Activated naive CD4-positive, alpha-beta T cell treated with anti-CD3 and anti-CD28 coated beads, Interleukin-2, amount 10 ng/mL, durations not matched to agents 7 days and 5 days (primary cell): Measurements from ENCODE around the gene ST7.

ENCODE experiments used
- CTCF ChIA-PET: fragments of 350-600 bp; sonication (Branson Sonifier 250); formaldehyde crosslinking; loops from one replicate; lab custom pipeline; 2021; ENCODE audit warnings: antibody characterized with exemption; lab: Charles Lee
- DNase-seq: peaks from one replicate; pipeline ENCODE4 v3.0.0-alpha.2; 2020
- H3K27ac Mint-ChIP-seq: one replicate; pipeline ENCODE4 v1.8.0; 2021; ENCODE audit warnings: mild to moderate bottlenecking, moderate library complexity, mixed read lengths
- H3K27me3 Mint-ChIP-seq: one replicate; pipeline ENCODE4 v1.8.0; 2021; ENCODE audit warnings: mild to moderate bottlenecking, mixed read lengths
- H3K36me3 Mint-ChIP-seq: one replicate; pipeline ENCODE4 v1.8.0; 2021; ENCODE audit warnings: mixed read lengths
- H3K4me1 Mint-ChIP-seq: one replicate; pipeline ENCODE4 v1.8.0; 2021; ENCODE audit warnings: mixed read lengths
- H3K4me3 Mint-ChIP-seq: one replicate; pipeline ENCODE4 v1.8.0; 2021; ENCODE audit warnings: mild to moderate bottlenecking, moderate library complexity, mixed read lengths
- H3K9me3 Mint-ChIP-seq: one replicate; pipeline ENCODE4 v1.8.0; 2021; ENCODE audit warnings: mixed read lengths

ST7 gene

GRCh38 chr7:117192108-117192507 lies 238.8 kb downstream of the ST7 start:
- Mint-ChIP-seq H3K9me3 (no peaks in the 10 kb centered on the region), H3K36me3 (no peaks in the 10 kb centered on the region), H3K4me1 (peaks cover 4% of the 10 kb centered on the region), H3K27ac (no peak overlapping the region), H3K4me3 (no peak overlapping the region), H3K27me3 (no peaks in the 10 kb centered on the region)
- CTCF ChIA-PET, result no interaction called here
- no peak for DNase-seq

- Mint-ChIP-seq H3K27ac (no peak overlapping the region), H3K9me3 (no peaks in the 10 kb centered on the region), H3K36me3 (no peaks in the 10 kb centered on the region), H3K4me1 (no peaks in the 10 kb centered on the region), H3K27me3 (no peaks in the 10 kb centered on the region), H3K4me3 (no peak overlapping the region)
- no peak for DNase-seq
- CTCF ChIA-PET, result no interaction called here
These were observed 240.3 kb downstream of the ST7 start for GRCh38 chr7:117193564-117193963.

GRCh38 chr7:117194445-117194844 lies 241.1 kb downstream of the ST7 start:
- no peaks in the 10 kb centered on the region for H3K9me3 Mint-ChIP-seq
- H3K4me1 Mint-ChIP-seq, result no peaks in the 10 kb centered on the region
- no peak overlapping the region for H3K27ac Mint-ChIP-seq
- no peaks in the 10 kb centered on the region for H3K36me3 Mint-ChIP-seq
- no peak overlapping the region for H3K4me3 Mint-ChIP-seq
- DNase-seq, result no peak
- CTCF ChIA-PET, result no interaction called here
- H3K27me3 Mint-ChIP-seq, result no peaks in the 10 kb centered on the region

GRCh38 chr7:117195361-117196029 lies 242.2 kb downstream of the ST7 start:
- Mint-ChIP-seq H3K4me3 (no peak overlapping the region), H3K4me1 (no peaks in the 10 kb centered on the region), H3K9me3 (no peaks in the 10 kb centered on the region), H3K27me3 (no peaks in the 10 kb centered on the region), H3K36me3 (no peaks in the 10 kb centered on the region), H3K27ac (no peak overlapping the region)
- no peak for DNase-seq
- CTCF ChIA-PET, result no interaction called here

- Mint-ChIP-seq H3K27ac (no peak overlapping the region), H3K36me3 (no peaks in the 10 kb centered on the region), H3K4me3 (no peak overlapping the region), H3K9me3 (no peaks in the 10 kb centered on the region), H3K4me1 (no peaks in the 10 kb centered on the region), H3K27me3 (no peaks in the 10 kb centered on the region)
- CTCF ChIA-PET, result no interaction called here
- no peak for DNase-seq
These were observed 246.8 kb downstream of the ST7 start for GRCh38 chr7:117200132-117200531.

- Mint-ChIP-seq H3K4me1 (no peaks in the 10 kb centered on the region), H3K36me3 (no peaks in the 10 kb centered on the region), H3K27me3 (no peaks in the 10 kb centered on the region), H3K27ac (no peak overlapping the region), H3K4me3 (no peak overlapping the region), H3K9me3 (no peaks in the 10 kb centered on the region)
- CTCF ChIA-PET, result no interaction called here
- no peak for DNase-seq
These were observed 247.6 kb downstream of the ST7 start for GRCh38 chr7:117200786-117201458.

- no peaks in the 10 kb centered on the region for H3K27me3 Mint-ChIP-seq
- H3K9me3 Mint-ChIP-seq, result no peaks in the 10 kb centered on the region
- H3K27ac Mint-ChIP-seq, result no peak overlapping the region
- H3K36me3 Mint-ChIP-seq, result no peaks in the 10 kb centered on the region
- CTCF ChIA-PET, result interaction anchor here (1.7 kb wide), 1 partner anchor 10 kb away, joined by 4 read pairs; no protein-coding TSS in a partner anchor
- H3K4me1 Mint-ChIP-seq, result no peaks in the 10 kb centered on the region
- no peak overlapping the region for H3K4me3 Mint-ChIP-seq
- no peak for DNase-seq
These were observed 249.2 kb downstream of the ST7 start for GRCh38 chr7:117202511-117202910.

GRCh38 chr7:117203205-117203604 lies 249.9 kb downstream of the ST7 start:
- no peak for DNase-seq
- Mint-ChIP-seq H3K9me3 (no peaks in the 10 kb centered on the region), H3K4me3 (no peak overlapping the region), H3K27ac (no peak overlapping the region), H3K4me1 (no peaks in the 10 kb centered on the region), H3K27me3 (no peaks in the 10 kb centered on the region), H3K36me3 (no peaks in the 10 kb centered on the region)
- CTCF ChIA-PET, result interaction anchor here (1.7 kb wide), 1 partner anchor 10 kb away, joined by 4 read pairs; no protein-coding TSS in a partner anchor

GRCh38 chr7:117205873-117206272 lies 252.6 kb downstream of the ST7 start:
- H3K27me3 Mint-ChIP-seq, result no peaks in the 10 kb centered on the region
- no peak overlapping the region for H3K4me3 Mint-ChIP-seq
- no peaks in the 10 kb centered on the region for H3K4me1 Mint-ChIP-seq

GRCh38 chr7:117208257-117208656 lies 255.0 kb downstream of the ST7 start:
- Mint-ChIP-seq H3K36me3 (no peaks in the 10 kb centered on the region), H3K4me1 (no peaks in the 10 kb centered on the region), H3K27ac (no peak overlapping the region), H3K9me3 (no peaks in the 10 kb centered on the region), H3K4me3 (no peak overlapping the region), H3K27me3 (no peaks in the 10 kb centered on the region)
- CTCF ChIA-PET, result no interaction called here
- DNase-seq, result no peak

More at GRCh38 chr7:117205873-117206272, 252.6 kb downstream of the ST7 start:
- CTCF ChIA-PET, result no interaction called here
- Mint-ChIP-seq H3K27ac (no peak overlapping the region), H3K36me3 (no peaks in the 10 kb centered on the region), H3K9me3 (no peaks in the 10 kb centered on the region)
- DNase-seq, result no peak

- H3K9me3 Mint-ChIP-seq, result no peaks in the 10 kb centered on the region
- no peak for DNase-seq
- H3K4me1 Mint-ChIP-seq, result no peaks in the 10 kb centered on the region
- no peaks in the 10 kb centered on the region for H3K36me3 Mint-ChIP-seq
- H3K27me3 Mint-ChIP-seq, result no peaks in the 10 kb centered on the region
- no peak overlapping the region for H3K4me3 Mint-ChIP-seq
- CTCF ChIA-PET, result no interaction called here
- no peak overlapping the region for H3K27ac Mint-ChIP-seq
These were observed 257.1 kb downstream of the ST7 start for GRCh38 chr7:117210397-117210796.

- CTCF ChIA-PET, result no interaction called here
- Mint-ChIP-seq H3K9me3 (no peaks in the 10 kb centered on the region), H3K27ac (no peak overlapping the region), H3K4me3 (no peak overlapping the region), H3K36me3 (no peaks in the 10 kb centered on the region), H3K4me1 (no peaks in the 10 kb centered on the region), H3K27me3 (no peaks in the 10 kb centered on the region)
- no peak for DNase-seq
These were observed 257.6 kb downstream of the ST7 start for GRCh38 chr7:117210908-117211307.

GRCh38 chr7:117211614-117212013 lies 258.3 kb downstream of the ST7 start:
- CTCF ChIA-PET, result no interaction called here
- Mint-ChIP-seq H3K36me3 (no peaks in the 10 kb centered on the region), H3K27ac (no peak overlapping the region), H3K27me3 (no peaks in the 10 kb centered on the region), H3K4me1 (no peaks in the 10 kb centered on the region), H3K4me3 (no peak overlapping the region), H3K9me3 (no peaks in the 10 kb centered on the region)
- DNase-seq, result no peak

- H3K27ac Mint-ChIP-seq, result no peak overlapping the region
- H3K4me1 Mint-ChIP-seq, result no peaks in the 10 kb centered on the region
- H3K36me3 Mint-ChIP-seq, result no peaks in the 10 kb centered on the region
- H3K27me3 Mint-ChIP-seq, result no peaks in the 10 kb centered on the region
- peak; percentile 55 for DNase-seq
- H3K9me3 Mint-ChIP-seq, result no peaks in the 10 kb centered on the region
- no peak overlapping the region for H3K4me3 Mint-ChIP-seq
- CTCF ChIA-PET, result interaction anchor here (0.7 to 1.7 kb wide), 4 partner anchors 11 to 173 kb away, joined by 3 to 5 read pairs (median 4); no protein-coding TSS in a partner anchor
These were observed 259.9 kb downstream of the ST7 start for GRCh38 chr7:117212969-117213877.
